ENCODE results near the gene DAPK2. TPM values are rescaled to one million over a fixed set of nuclear protein-coding genes. Genes with fewer than 3 reads are reported as not detected.
"Not testable (repeated sequence)": the region's sequence is repeated elsewhere in the genome, so short reads cannot be mapped to it uniquely, and the experiment has no call there.

The DAPK2 gene
- total RNA-seq, 1 donor from 2014 or later = 5.0 TPM

DNA sequence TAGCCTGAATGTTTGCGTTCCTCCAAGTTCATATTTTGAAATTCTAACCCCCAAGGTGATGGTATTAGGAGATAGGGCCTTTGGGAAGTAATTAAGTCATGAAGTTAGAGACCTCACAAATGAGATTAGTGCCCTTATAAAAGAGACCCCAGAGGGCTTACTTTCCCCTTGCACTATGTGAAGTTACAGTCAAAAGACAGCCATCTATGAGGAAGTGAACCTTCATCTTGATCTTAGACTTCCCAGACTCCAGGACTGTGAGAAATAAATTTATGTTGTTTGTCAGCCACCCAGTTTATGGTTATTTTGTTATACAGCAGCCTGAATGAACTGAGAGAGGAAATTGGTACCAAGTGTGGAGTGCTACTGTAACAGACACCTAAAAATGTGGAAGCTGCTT is 74.4 kb downstream of the DAPK2 start:
- DNase-seq = no peak

DNA sequence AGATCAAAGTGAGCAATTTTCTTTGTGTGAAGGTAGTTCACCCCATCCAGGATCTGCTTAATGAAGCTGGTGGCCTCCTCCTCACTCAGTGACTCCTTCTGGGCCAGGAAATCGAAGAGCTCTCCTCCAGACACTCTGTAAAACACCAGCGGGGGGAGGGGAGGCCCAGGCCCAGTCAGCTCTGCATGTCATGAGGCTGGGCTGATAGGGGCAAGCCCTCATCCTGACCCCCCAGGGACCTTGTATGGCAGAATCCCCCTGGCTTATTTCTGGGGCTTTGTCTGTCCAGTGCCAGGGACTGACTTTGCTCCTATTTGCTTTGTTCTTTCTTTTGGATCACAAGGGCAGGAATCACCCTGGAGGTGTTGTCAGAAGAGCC is 74.9 kb downstream of the DAPK2 start:
- DNase-seq = no peak

DNA sequence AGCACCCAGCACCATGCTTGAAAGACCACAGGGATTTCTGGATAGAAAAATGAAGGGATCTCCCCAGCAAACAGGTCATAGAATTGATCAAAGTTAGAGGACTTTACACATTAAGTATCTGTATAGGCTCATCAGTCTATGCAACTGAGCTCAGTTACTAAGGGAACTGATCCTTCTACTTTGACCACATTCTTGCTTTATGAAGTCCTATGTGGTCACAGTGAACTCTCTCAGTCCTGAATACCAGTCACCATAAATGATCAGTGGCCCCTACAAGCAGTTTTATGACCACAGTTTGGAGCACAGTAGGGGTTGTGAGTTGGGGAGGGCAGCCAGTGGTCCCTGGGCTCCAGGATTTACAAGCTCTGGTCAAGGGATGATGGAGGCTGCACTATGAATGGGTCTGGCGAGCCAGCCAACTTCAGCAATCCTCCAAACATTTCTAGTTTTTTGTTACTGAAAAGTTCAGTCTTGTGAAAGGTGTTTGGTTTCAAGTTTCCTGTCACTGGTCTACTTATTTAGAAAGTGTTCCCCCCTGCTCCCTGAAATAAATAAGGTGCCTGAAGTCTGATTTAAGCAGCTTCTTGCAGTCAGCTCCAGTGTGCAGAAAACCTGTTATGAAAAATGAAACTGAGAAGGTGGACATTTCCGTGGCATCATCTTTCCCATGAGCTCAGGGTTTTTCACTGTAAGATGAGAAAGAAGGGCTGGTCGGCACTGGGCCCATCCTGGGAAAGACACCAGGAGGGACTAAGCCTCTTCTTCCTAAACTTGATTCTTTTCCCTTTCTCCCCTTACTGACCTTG is 75.5 kb downstream of the DAPK2 start:
- no peak for DNase-seq

DNA sequence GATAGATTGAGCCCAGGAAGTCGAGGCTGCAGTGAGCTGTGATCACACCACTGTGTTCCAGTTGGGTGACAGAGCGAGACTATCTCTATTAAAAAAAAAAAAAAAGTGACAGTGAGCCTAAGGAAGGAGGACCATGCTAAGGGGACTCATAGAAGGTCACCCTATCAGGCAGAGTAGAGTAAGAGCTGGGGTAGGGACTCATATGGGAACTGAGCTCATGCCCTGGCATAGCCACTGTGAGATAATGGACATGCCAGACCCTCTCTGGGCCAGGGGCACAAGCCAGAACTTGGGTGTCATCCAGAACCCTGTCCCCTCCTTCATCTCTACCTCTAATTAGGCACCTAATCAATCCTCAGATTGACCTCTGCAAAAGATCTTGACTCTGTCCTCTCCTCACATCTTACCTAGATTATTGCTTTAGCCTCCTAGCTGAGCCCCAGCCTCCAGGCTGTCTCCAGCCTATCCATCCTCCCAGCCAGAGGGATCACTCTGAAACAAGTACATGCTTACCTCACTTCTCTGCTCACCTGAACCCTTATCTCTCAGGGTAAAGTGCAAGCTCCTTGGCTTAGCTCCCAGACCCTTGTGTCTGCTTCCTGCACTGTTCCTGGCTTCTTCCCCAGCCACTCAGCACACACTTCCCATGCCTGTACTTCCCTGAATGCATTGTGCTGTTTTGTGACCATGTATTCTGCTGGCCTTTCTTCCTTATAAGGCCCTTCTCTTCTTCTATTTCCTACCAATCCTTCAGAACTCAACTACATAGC is 76.4 kb downstream of the DAPK2 start:
- no peak for DNase-seq

DNA sequence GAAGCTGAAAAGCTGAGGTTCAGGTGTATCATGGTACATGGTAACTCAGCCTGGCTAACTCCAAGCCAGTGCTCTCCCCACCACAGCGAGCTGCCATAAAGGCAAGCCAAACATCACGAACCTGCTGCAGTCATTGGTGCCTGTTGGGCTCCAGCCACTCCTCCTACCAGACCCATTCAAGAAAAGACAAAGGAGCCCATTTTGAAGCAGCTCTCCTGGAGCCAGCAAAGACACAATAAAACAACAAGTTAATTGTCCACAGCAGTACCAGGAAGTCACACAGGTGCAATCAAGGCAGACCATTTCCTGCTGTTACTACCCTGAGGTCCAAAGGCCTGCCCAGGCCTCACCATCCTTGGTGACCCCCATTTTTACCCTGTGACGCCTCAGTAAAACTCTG is 77.6 kb downstream of the DAPK2 start:
- DNase-seq = no peak

DNA sequence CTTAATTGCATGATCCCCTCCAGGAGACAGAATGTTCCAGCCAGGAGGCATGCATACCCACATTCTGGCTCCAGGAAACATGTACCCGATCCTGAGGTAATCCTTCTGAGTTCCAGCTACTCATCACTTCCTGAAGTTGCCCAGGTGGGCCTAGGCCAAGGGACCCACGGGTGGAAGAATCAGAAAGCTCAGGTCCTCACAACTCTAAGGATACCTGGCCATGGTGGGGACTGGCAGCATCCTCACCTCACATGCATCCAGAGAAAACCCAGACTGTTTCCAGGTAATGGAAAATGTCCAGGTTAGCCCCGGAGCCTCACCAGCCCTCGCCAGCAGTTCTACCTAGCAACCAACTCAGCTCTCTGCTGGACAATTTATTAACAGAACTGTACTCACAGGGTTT is 78.2 kb downstream of the DAPK2 start:
- no peak for DNase-seq

DNA sequence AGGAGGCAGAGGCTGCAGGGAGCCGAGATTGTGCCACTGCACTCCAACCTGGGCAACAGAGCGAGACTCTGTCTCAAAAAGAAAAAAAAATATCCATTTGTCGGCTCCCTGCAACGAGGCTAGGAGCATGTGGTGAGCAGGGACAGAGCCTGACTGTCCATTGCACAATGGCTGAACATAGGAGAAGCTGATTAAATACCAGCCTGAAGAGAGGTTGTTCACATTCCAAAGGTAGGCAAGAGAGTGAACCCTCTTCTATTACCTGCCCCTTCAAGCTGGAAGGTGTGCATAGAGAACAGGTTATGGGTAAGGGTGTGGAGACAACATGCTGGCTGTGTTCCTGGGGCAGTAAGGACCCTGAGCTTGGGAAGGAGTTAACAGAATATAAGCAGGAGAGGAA is 78.7 kb downstream of the DAPK2 start:
- no peak for DNase-seq

DNA sequence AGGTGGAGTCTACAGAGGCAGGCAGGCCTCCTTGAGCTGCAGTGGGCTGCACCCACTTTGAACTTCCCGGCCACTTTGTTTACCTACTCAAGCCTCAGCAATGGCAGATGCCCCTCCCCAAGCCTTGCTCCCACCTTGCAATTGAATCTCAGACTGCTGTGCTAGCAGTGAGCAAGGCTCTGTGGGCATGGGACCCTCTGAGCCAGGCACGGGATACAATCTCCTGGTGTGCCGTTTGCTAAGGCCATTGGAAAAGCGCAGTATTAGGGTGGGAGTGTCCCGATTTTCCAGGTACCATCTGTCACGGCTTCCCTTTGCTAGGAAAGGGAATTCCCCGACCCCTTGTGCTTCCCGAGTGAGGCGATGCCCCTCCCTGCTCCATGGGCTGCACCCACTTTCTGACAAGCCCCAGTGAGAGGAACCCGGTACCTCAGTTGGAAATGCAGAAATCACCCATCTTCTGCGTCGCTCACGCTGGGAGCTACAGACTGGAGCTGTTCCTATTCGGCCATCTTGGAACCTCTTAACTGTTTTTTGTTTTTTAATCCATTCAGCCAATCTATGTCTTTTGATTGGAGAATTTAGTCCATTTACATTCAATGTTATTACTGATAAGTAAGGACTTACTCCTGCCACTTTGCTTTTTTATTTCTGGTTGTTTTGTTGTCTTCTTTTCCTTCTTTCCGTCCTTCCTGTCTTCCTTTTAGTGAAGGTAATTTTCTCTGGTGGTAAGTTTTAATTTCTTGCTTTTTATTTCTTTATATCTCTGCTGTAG is 83.2 kb downstream of the DAPK2 start:
- not testable (repeated sequence) for DNase-seq

DNA sequence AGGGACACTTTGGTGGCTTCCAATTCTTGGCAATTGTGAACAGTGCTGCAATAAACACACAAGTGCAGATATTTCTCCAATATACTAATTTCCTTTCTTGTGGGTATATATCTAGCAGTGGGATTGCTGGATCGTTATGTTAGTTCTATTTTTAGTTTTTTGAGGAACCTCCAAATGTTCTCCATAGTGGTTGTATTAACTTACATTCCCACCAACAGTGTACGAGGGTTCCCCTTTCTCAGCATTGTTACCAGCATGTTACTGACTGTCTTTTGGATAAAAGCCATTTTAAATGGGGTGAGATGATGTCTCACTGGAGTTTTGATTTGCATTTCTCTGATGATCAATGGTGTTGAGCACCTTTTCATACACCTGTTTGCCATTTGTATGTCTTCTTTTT is 92.8 kb downstream of the DAPK2 start:
- DNase-seq = no peak

DNA sequence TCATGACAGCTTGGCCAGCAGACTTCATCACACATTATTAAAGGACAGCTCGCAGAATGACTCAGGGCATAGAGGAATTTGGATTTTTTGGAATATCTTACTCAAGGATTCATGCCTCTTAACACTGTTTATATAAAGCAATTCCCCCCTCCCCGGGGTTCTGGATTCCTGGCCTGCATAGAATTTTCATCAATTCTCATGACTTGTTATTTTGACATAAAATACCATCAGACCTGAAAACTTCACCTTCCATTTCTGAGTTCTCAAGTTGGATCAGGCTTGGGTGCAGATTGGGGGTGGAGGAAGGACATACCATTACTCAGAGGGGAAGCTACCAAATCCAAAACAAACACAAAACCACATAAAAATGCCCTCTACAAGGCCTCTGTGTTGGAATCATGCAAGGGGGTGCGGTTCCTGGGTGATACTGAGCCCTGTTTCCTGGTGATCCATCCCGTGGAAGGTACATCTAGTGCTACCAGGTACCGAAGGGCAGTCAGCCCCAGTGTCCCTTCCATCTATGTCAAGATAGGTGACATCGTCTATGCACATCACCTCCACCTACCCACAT is 95.3 kb downstream of the DAPK2 start:
- DNase-seq = no peak

DNA sequence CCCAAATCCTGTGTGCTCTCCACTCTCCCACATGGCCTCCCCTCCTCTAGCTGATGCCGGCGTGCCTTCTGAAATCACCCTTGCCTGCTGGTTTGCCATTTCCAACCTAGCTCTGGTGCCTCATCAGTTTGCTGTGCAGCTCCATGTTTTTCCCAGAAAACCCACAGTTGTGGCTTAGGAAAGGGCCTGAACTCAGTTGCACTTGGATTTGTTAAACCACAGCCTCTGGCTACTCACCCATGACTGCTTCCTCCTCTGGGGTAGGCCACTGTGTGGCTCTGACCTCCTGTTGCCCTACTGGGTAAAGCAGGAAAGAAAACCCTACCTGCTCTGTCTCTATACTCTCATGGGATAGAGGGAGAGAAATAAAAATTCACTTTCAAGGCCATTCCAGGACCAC is 97.3 kb downstream of the DAPK2 start:
- DNase-seq = no peak

DNA sequence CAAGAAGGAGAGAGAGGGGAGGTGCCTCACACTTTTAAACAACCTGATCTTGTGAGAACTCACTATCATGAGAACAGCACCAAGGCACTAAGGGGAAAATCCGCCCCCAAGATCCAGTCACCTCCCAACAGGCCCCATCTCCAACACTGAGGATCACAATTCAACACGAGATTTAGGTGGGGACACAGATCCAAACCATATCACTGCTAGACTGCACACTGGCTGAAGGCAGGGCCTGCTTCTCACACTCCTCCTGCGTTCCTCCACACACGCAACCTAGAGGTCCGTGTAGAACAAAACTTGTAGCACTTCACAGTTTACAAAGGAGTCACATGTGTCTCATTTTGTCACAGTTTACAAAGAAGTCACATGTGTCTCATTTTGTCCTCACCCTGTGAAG is 97.8 kb downstream of the DAPK2 start:
- DNase-seq = no peak

DNA sequence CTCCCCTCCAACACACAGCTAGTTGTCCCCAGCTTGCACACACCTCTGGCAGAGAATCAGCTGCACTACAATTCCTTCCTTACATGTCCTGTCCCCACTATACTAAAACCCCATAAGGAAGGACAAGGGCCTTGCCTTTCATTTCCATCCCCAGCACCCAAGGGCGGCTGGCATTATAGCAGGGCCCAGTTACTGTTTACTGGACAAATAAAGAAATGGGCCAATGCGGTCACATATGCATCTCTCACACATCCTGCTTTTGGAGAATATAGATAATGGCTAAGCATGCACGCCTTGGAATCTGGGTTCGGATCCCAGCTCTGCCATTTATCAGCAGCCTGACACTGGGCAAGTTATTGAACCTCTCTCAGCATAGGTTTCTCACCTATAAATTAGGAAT is 99.1 kb downstream of the DAPK2 start:
- DNase-seq = no peak

DNA sequence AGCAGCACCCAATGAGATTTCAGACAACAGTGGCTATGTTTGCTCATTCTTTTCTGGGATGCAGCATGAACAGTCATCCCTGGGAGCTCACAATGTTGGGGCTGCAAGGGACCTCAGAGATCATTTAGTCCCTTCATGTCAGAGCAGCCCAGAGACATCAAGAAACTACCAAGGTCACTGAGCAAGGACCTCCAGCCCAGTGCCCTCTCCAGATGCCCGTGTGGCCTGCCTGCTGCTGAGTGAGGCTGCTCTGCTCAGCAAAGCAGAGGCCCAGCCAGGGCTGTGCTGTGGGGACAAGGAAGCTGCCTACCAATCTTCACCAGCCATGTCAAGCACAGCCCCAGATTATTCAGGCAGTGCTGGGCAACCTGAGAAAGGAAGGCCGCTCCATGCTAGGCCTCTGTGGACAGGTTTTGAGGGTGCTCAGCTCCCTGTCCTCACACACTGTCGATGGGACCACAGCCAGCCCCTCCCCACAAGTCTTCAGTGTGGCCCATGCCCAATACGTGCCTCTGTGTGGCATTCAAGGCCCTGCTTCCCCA is 99.7 kb downstream of the DAPK2 start:
- DNase-seq = no peak

DNA sequence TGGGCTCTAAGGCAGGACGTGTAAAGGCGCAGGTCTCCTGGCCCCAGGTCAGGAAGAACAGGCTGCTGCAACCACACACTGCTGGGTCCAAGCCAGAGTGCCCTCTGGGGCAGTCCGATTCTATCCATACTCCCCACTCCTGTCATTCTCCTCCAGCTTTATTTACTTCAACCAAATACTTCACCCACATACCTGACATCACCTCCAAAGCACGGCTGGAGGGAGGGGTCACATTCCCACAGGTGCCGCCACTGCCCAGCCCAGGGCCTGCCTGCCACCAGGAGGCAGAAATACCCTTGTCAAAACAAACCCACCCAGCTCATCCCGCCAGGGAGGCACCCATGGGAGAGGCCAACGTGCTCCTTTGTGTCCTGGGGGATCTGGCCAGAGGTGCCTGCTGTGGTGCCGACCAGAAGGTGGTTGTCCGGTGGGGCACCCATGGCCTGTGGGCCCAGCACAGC is 100.4 kb downstream of the DAPK2 start:
- DNase-seq = no peak

DNA sequence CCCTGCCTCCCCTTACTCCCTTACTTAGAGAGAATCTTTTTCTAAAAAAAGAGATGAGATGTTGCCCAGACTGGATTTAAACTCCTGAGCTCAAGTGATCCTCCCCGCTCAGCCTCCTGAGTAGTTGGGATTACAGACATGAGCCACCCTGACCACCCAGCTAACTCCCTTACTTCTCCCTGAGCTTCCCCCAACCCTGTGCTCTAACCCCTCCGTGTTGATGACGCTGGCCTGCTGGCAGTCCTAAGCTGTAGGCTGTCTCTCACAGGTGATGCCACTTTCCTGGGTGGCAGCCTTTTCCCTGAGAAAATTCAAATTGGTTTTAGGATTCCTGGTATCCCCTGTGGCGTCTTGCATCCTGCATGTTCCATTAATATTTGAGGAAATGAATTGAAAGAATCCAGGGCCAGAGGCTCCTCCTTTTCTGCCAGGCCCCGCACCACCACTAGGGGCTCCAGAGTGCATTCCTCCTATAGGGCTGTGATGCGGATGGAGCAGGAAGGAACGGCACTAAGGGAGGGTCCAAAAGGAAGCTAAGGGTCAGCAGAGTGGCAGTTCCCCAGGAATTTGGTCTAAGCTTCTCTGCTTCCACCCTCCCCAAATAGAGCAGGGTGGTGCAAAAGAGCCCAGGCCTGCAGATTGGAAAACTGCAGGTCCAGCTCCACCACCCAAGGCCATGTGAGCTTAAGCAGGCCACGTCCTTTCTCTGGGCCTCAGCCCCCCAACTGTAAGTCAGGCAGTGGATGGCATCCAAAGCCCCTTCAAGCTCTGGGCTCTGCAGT is 101.1 kb downstream of the DAPK2 start:
- DNase-seq = no peak

DNA sequence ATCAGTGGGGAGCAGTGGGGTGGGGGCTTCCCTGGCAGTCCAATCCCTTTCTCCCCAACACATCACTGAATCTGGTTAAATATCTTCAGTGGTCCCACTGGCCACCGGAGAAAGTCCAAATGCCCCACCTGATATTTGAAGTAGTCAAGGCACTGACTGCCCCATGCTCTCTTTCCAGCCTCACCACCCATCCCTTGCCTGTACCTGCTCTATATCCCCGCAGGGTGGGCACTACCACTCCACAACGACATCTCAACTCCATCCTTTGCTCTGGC is 101.7 kb downstream of the DAPK2 start:
- no peak for DNase-seq

DNA sequence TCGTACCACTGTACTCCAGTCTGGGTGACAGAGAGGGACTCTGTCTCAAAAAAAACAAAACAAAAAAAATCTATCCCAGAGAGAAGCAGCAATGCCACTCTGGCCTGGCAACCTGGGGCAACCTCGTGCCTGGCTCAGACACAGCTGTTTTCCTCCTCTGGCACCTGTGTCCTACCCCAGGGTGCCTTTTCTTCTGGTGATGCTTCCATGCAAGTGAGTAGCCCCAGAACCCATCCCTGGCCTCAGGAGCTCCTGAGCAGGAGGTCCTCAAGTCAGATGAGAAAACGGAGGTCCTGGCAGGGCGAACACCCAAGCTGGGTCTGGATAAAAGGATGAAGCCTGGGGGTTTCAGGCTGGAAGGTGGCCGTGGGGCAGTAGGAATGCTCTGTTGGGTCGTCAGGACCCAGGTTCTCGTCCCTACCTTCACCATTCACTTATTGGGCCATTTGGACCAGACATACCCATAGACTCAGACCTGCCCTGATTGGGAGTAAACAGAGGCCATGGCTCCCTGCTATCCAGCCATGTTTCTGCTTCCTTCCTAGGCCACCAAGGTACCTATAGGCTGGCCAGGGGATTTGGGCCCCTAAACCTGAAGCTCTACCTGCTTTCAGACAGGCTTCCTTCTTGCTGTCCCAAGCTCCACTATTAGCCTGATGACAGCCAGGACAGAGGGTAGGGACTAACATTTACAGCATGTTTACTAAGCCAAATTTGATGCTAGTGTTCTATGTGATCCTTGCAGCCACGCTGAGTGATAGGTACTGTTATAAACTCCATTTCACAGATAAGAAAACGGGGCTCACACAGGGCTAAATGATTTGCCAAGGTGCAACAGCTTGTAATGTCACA is 102.2 kb downstream of the DAPK2 start:
- no peak for DNase-seq

DNA sequence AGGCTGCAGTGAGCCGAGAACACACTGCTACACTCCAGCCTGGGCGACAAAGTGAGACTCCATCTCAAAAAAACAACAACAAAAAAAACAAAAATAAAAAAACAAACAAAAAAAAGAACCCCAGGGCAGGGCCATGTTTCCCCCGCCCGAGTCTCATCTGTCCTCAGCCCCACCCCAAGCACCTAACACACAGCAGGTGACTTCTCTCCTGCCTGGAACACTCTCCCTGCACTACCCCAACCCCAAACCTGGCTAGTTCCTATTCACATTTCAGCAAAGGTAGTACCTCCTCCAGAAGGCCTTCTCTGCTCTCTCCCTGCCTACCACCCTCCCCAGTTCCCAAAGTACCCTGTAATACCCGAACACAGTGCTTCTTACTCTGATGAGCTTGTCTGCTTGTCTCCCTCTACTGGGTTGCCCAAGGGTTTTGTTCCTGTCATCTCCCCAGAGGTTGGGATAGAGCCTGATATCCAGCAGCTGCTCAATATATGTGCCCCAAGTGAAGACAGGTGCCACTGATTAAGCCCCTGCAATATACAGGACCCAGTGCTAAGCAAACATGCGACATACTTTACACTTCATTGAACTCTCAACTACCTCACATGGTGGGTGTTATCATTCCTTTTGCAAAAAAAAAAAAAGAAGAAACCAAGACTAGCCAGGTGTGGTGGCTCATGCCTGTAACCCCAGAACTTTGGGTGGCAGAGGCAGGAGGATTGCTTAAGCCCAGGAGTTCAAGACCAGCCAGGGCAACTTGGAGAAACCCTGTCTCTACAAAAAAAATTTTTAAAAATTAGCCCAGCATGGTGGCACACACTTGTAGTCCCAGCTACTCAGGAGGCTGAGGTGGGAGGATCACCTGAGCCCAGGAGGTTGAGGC is 103.6 kb downstream of the DAPK2 start:
- DNase-seq = no peak

All from occipital lobe (tissue), 2 donors.